CD4-positive, alpha-beta T cell treated with Interleukin-6 at 100 ng/mL for 8 hours (primary cell): ENCODE measurements around the gene LZIC.

Experiments
- DNase-seq: peaks from one replicate; pipeline ENCODE4 v3.0.0-alpha.2; 2020; ENCODE audit warnings: mixed read lengths, low spot score

Gene LZIC

GRCh38 chr1:9886092-9886742 lies 57.0 kb downstream of the LZIC start:
- no peak for DNase-seq

- DNase-seq, result no peak
Observed at GRCh38 chr1:9884805-9885204, 58.4 kb downstream of the LZIC start.

- no peak for DNase-seq
Observed at GRCh38 chr1:9883585-9884449, 59.4 kb downstream of the LZIC start.

- no peak for DNase-seq
Observed at GRCh38 chr1:9882945-9883303, 60.3 kb downstream of the LZIC start.

GRCh38 chr1:9882296-9882944 lies 60.8 kb downstream of the LZIC start:
- DNase-seq, result no peak

GRCh38 chr1:9881838-9882249 lies 61.3 kb downstream of the LZIC start:
- no peak for DNase-seq
